ENCODE measurements around the gene DGKA. TPM values are rescaled to one million over a fixed set of nuclear protein-coding genes. Genes with fewer than 3 reads are reported as not detected.

Gene DGKA
- total RNA-seq, 1 donor from 2014 or later = 27.0 TPM

- peaks cover 3% of the 10 kb centered on the region for H3K4me1 ChIP-seq
- peak within 1 kb of the TSS; percentile 91 for H3K4me3 ChIP-seq
- DNase-seq (ENCODE audit: low spot score) = peak; percentile 95
- Mint-ChIP-seq H3K4me1 (peaks cover 31% of the 10 kb centered on the region), H3K36me3 (peaks cover 8% of the 10 kb centered on the region), H3K4me3 (peak within 1 kb of the TSS; percentile 99), H3K9me3 (no peaks in the 10 kb centered on the region), H3K27ac (peak within 1 kb of the TSS; percentile 90), H3K27me3 (ENCODE audit: insufficient read depth, low read depth) (peaks cover 7% of the 10 kb centered on the region)
- H3F3A ChIP-seq (ENCODE audit: low read depth) = peaks cover 17% of the 10 kb centered on the region
- H3K27ac ChIP-seq = peak within 1 kb of the TSS; percentile 86
- TF ChIP-seq EZH2 (IDR thresholded peaks at IDR 0.05) (no peak), EZH2phosphoT487 (IDR thresholded peaks at IDR 0.05) (no peak), CTCF (IDR thresholded peaks at IDR 0.05) (no peak)
- H3K9ac ChIP-seq = peak within 1 kb of the TSS; percentile 73
- peaks cover 10% of the 10 kb centered on the region for H4K20me1 ChIP-seq (ENCODE audit: low read depth)
- H3K9me3 ChIP-seq (ENCODE audit: low read depth) = no peaks in the 10 kb centered on the region
- H3K4me2 ChIP-seq = peak within 1 kb of the TSS; percentile 88
- H3K27me3 ChIP-seq = no peaks in the 10 kb centered on the region
- H3K36me3 ChIP-seq = no peaks in the 10 kb centered on the region
- H3K79me2 ChIP-seq (ENCODE audit: low read depth) = peaks cover 57% of the 10 kb centered on the region
- peak within 1 kb of the TSS; percentile 93 for H2AFZ ChIP-seq (replicated peaks)
Measured at GRCh38 chr12:55966408-55967281, 35.7 kb downstream of the DGKA start, which contains the start of gene CDK2. Gene CDK2 (plus strand): TSS chr12:55966830. CDS start chr12:55967009, 179 bp downstream.

GRCh38 chr12:55969356-55969755, 38.4 kb downstream of the DGKA start:
- Histone ChIP-seq H4K20me1 (ENCODE audit: low read depth) (peaks cover 10% of the 10 kb centered on the region), H3K4me2 (no peak overlapping the region), H3K27ac (no peak overlapping the region), H3K9ac (no peak overlapping the region), H3K4me3 (no peak overlapping the region), H3K79me2 (ENCODE audit: low read depth) (peaks cover 40% of the 10 kb centered on the region), H2AFZ (replicated peaks) (no peak overlapping the region), H3K4me1 (peaks cover 3% of the 10 kb centered on the region), H3K9me3 (ENCODE audit: low read depth) (no peaks in the 10 kb centered on the region), H3K27me3 (no peaks in the 10 kb centered on the region), H3K36me3 (no peaks in the 10 kb centered on the region), H3F3A (ENCODE audit: low read depth) (peaks cover 39% of the 10 kb centered on the region)
- Mint-ChIP-seq H3K4me1 (peaks cover 34% of the 10 kb centered on the region), H3K36me3 (peaks cover 8% of the 10 kb centered on the region), H3K4me3 (peak overlapping the region; percentile 51), H3K9me3 (no peaks in the 10 kb centered on the region), H3K27me3 (ENCODE audit: insufficient read depth, low read depth) (peaks cover 7% of the 10 kb centered on the region), H3K27ac (no peak overlapping the region)
- DNase-seq (ENCODE audit: low spot score) = no peak
- TF ChIP-seq CTCF (IDR thresholded peaks at IDR 0.05) (no peak), EZH2phosphoT487 (IDR thresholded peaks at IDR 0.05) (no peak), EZH2 (IDR thresholded peaks at IDR 0.05) (no peak)

- Histone ChIP-seq H3K4me1 (peaks cover 9% of the 10 kb centered on the region), H3F3A (ENCODE audit: low read depth) (peaks cover 40% of the 10 kb centered on the region), H3K9me3 (ENCODE audit: low read depth) (no peaks in the 10 kb centered on the region), H3K9ac (no peak overlapping the region), H3K36me3 (no peaks in the 10 kb centered on the region), H3K27me3 (no peaks in the 10 kb centered on the region), H3K4me3 (no peak overlapping the region), H3K79me2 (ENCODE audit: low read depth) (peaks cover 41% of the 10 kb centered on the region), H4K20me1 (ENCODE audit: low read depth) (peaks cover 10% of the 10 kb centered on the region), H2AFZ (replicated peaks) (no peak overlapping the region), H3K27ac (no peak overlapping the region), H3K4me2 (no peak overlapping the region)
- peaks cover 31% of the 10 kb centered on the region for H3K4me1 Mint-ChIP-seq
- no peaks in the 10 kb centered on the region for H3K9me3 Mint-ChIP-seq
- H3K27ac Mint-ChIP-seq = peak overlapping the region; percentile 36
- DNase-seq (ENCODE audit: low spot score) = no peak
- H3K27me3 Mint-ChIP-seq (ENCODE audit: insufficient read depth, low read depth) = peaks cover 2% of the 10 kb centered on the region
- H3K36me3 Mint-ChIP-seq = peaks cover 11% of the 10 kb centered on the region
- no peak for TF ChIP-seq EZH2phosphoT487 (IDR thresholded peaks at IDR 0.05)
- no peak for TF ChIP-seq CTCF (IDR thresholded peaks at IDR 0.05)
- no peak for TF ChIP-seq EZH2 (IDR thresholded peaks at IDR 0.05)
- peak overlapping the region; percentile 12 for H3K4me3 Mint-ChIP-seq
Measured at GRCh38 chr12:55970775-55971174, 39.8 kb downstream of the DGKA start.
